Activated T-helper 1 cell treated with anti-CD3 and anti-CD28 coated beads, Interleukin-12 subunit alpha, Interleukin-12 subunit beta, Interleukin-2, Interleukin-4 antibody, amounts not matched to agents 30 ng/mL and 10 ng/mL and 1 ng/mL, durations not matched to agents 14 hours and 24 hours and 36 hours (primary cell): Measurements from ENCODE around the gene DPP6. TPM values are rescaled to one million over a fixed set of nuclear protein-coding genes. Genes with fewer than 3 reads are reported as not detected.

Experiments used
- DNase-seq: peaks from one replicate; pipeline ENCODE4 v3.0.0; 2021; ENCODE audit warnings: low spot score
- H3K27ac Mint-ChIP-seq: one replicate; pipeline ENCODE4 v1.8.0; 2021; ENCODE audit warnings: mild to moderate bottlenecking, mixed read lengths
- H3K27me3 Mint-ChIP-seq: one replicate; pipeline ENCODE4 v1.8.0; 2022; ENCODE audit warnings: mild to moderate bottlenecking, moderate library complexity, mixed read lengths; ENCODE audit not compliant: insufficient read depth
- H3K36me3 Mint-ChIP-seq: one replicate; pipeline ENCODE4 v1.8.0; 2021; ENCODE audit warnings: low read depth, mixed read lengths
- H3K4me1 Mint-ChIP-seq: one replicate; pipeline ENCODE4 v1.8.0; 2021; ENCODE audit warnings: low read depth, mixed read lengths
- H3K4me3 Mint-ChIP-seq: one replicate; pipeline ENCODE4 v1.8.0; 2021; ENCODE audit warnings: mild to moderate bottlenecking, moderate library complexity, mixed read lengths
- H3K9me3 Mint-ChIP-seq: one replicate; pipeline ENCODE4 v1.8.0; 2021; ENCODE audit warnings: mixed read lengths
- intact Hi-C: fragments of 100-400 bp; cut with micrococcal nuclease; formaldehyde crosslinking; loops from one replicate; pipeline ENCODE4 v1.15.1; 2024
- total RNA-seq: library from RNA; stranded (reverse); gene quantifications from 2 replicates; pipeline ENCODE4 v1.2.3, GENCODE V29; 2022

DPP6 gene
- total RNA-seq, 1 donor from 2014 or later, result not detected

DNA sequence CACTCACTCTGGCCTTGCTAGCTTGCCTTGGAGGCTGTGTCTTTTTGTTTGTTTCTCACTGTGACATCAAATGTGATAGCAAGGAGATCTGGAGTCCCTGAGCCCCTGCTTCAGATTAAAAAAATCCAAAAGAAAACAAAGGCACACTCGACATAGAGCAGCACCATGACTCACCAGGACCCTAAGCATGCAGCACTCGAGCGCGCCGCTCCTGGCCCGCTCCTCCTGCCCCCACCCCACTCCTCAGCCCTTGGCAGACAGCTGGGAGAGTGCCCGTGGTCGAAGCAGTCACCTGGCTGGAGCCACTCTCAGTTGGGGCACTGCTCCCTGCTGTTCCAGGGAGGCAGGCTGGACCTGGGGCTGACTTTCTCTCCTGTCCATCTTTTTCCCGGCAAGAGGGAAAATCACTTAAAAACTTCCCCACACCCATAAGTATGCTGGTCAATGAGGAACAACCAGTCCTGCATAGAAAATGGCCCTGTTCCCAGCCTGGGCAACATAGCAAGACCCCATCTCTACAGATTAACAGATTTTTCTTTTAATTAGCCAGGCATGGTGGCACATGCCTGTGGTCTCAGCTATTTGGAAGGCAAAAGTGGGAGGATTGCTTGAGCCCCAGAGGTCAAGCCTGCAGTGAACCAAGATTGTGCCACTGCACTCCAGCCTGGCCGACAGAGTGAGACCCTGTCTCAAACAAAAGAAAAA is 822.4 kb downstream of the DPP6 start:
- H3K36me3 Mint-ChIP-seq, result no peaks in the 10 kb centered on the region
- DNase-seq, result no peak
- no peak overlapping the region for H3K27ac Mint-ChIP-seq
- no peaks in the 10 kb centered on the region for H3K9me3 Mint-ChIP-seq
- H3K27me3 Mint-ChIP-seq, result peaks cover 2% of the 10 kb centered on the region
- H3K4me1 Mint-ChIP-seq, result no peaks in the 10 kb centered on the region
- intact Hi-C loops, result no loop called here
- no peak overlapping the region for H3K4me3 Mint-ChIP-seq

DNA sequence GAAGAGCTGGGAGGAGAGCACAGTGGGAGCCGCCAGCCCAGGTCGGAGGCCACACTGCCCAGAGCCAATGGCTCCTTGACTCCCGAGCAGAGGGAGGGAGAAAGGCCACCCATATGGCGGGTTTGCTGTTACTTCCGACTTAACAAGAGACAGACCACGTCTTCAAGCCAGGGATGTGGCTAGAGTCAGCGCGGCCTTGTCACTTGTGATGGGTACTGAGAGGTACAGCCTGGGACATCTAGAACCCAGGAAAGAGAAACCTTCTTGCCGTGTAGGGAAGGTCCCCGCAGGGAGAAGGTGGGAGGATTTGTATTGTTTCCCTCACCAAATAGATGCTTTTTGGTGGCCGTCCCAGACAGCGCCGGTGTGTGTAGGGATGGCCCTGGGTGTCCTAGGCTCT is 823.1 kb downstream of the DPP6 start:
- Mint-ChIP-seq H3K27me3 (peaks cover 2% of the 10 kb centered on the region), H3K9me3 (no peaks in the 10 kb centered on the region), H3K4me1 (no peaks in the 10 kb centered on the region), H3K27ac (no peak overlapping the region), H3K4me3 (no peak overlapping the region), H3K36me3 (no peaks in the 10 kb centered on the region)
- intact Hi-C loops, result no loop called here
- no peak for DNase-seq

DNA sequence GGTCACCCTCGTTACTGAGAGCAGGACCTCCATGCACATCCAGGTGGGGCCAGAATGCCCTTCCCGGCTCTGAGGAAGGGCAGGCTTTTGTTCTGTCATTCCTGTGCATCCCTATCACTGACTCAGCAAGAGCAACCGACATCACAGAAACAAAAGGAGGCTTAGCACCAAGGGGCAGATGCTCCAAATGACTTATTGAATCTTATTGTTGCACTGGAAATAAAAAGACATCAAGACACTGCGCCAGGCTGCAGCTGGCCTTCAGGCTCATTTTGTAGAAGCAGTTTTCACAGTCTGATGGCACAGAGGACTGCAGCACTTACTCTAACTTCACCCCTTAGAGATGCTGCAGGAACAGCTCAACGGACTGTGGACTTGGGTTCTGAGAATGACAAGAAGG is 824.3 kb downstream of the DPP6 start:
- no peaks in the 10 kb centered on the region for H3K9me3 Mint-ChIP-seq
- H3K4me1 Mint-ChIP-seq, result no peaks in the 10 kb centered on the region
- no peaks in the 10 kb centered on the region for H3K36me3 Mint-ChIP-seq
- DNase-seq, result no peak
- no peaks in the 10 kb centered on the region for H3K27me3 Mint-ChIP-seq
- H3K4me3 Mint-ChIP-seq, result no peak overlapping the region
- intact Hi-C loops, result no loop called here
- no peak overlapping the region for H3K27ac Mint-ChIP-seq

DNA sequence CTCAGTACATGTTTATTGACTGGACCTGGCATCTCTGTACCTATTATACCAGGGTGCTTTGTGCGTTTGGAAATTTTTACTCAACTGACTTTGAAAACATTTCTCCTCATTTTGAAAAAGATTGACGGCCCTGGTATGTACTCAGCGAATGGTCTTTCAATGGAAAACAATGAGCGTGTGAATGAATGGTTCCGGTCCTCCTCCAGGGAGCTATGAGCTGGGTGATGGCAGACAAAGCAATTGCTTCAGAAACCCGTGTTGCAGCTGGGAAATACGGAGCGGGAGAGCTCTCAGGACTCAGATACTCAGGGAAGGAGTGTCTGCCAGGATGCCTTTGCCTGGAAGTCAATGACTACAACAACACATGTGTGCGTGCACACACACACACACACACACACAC is 824.8 kb downstream of the DPP6 start:
- intact Hi-C loops, result no loop called here
- H3K27ac Mint-ChIP-seq, result no peak overlapping the region
- DNase-seq, result no peak
- no peaks in the 10 kb centered on the region for H3K4me1 Mint-ChIP-seq
- H3K27me3 Mint-ChIP-seq, result no peaks in the 10 kb centered on the region
- H3K9me3 Mint-ChIP-seq, result no peaks in the 10 kb centered on the region
- H3K4me3 Mint-ChIP-seq, result no peak overlapping the region
- H3K36me3 Mint-ChIP-seq, result no peaks in the 10 kb centered on the region

DNA sequence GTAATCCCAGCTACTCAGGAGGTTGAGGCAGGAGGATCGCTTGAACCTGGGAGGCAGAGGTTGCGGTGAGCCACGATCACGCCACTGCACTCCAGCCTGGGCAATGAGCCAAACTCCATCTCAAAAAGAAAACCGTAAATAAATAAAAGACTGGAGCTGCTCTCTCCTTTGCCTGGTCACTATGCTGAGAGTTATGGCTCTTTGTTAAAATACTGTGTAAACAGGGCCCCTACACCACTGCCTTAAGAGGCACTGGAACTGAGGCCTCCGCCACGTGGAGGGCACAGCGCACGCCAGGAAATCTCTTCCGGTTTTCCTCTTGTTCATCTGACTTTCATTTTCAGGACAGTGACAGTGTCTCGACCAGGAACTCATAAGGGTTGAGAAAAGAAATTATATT is 827.4 kb downstream of the DPP6 start:
- H3K4me3 Mint-ChIP-seq, result no peak overlapping the region
- intact Hi-C loops, result no loop called here
- H3K36me3 Mint-ChIP-seq, result no peaks in the 10 kb centered on the region
- H3K27ac Mint-ChIP-seq, result no peak overlapping the region
- no peaks in the 10 kb centered on the region for H3K27me3 Mint-ChIP-seq
- no peak for DNase-seq
- H3K4me1 Mint-ChIP-seq, result no peaks in the 10 kb centered on the region
- no peaks in the 10 kb centered on the region for H3K9me3 Mint-ChIP-seq

DNA sequence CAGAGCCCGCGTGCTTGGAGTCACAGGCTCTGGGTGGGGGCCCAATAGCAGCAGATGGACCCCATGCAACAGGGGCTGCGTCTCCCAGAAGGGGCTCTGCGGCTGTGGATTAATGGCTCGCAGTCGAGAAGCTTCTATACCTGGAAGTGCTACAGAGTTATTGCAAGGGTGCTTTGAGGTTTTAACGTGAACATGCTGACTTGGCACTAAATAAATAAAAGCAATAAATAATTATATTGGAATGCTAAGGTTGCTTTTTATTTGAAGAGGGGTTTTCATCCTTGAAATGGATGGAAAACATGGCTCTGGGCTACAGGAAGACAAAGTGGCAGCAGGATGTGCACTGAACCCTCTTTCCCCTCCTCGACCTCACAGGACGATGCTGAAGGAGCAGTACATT is 828.3 kb downstream of the DPP6 start:
- Mint-ChIP-seq H3K9me3 (no peaks in the 10 kb centered on the region), H3K27ac (no peak overlapping the region), H3K36me3 (no peaks in the 10 kb centered on the region), H3K27me3 (no peaks in the 10 kb centered on the region), H3K4me3 (no peak overlapping the region), H3K4me1 (no peaks in the 10 kb centered on the region)
- DNase-seq, result no peak
- intact Hi-C loops, result no loop called here

DNA sequence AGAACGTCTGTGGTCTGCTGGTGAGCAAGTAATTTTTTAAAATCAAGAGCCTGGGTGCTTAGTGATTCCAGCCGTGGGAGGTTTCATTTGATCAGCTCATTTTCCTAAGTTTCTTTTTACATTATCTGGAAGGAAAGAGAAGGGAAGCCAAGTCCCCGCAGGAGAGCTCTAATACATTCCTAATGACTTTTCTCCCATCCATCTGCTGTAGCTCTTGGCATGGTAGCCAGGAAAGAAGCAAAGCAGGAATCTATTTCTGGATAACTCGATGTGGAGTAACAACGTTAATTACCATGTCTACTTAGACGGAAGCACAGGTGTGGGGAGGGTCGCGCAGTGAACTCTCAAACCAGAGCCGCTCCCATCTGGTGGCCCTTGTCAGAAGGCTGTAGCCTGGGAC is 828.8 kb downstream of the DPP6 start:
- H3K27me3 Mint-ChIP-seq, result no peaks in the 10 kb centered on the region

DNA sequence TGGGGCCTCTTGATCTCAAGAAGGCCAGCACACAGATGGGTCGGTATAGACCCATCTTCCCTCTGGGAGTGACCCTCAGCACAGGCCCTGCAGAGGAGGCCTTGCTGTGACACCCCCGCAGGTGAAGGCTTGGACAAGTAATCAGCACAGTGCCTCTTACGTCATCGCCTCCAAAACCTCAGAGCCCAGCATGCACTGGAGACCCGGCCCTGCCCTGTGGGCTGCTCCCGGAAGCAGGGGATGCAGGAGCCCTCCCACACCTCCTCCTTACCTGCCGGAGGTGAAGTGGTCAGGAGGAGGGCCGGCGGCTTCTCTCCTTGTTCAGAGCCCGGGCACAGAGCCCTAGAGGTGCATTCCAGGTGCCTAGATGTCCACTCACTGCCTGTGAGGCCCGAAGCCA is 829.3 kb downstream of the DPP6 start:
- intact Hi-C loops, result no loop called here
- H3K27me3 Mint-ChIP-seq, result no peaks in the 10 kb centered on the region
- no peak for DNase-seq
- no peaks in the 10 kb centered on the region for H3K9me3 Mint-ChIP-seq
- H3K4me3 Mint-ChIP-seq, result no peak overlapping the region
- H3K27ac Mint-ChIP-seq, result no peak overlapping the region
- no peaks in the 10 kb centered on the region for H3K4me1 Mint-ChIP-seq
- no peaks in the 10 kb centered on the region for H3K36me3 Mint-ChIP-seq

More for the DNA sequence above, 828.8 kb downstream of the DPP6 start:
- intact Hi-C loops, result no loop called here
- Mint-ChIP-seq H3K4me3 (no peak overlapping the region), H3K27ac (no peak overlapping the region), H3K9me3 (no peaks in the 10 kb centered on the region), H3K4me1 (no peaks in the 10 kb centered on the region), H3K36me3 (no peaks in the 10 kb centered on the region)
- DNase-seq, result no peak

DNA sequence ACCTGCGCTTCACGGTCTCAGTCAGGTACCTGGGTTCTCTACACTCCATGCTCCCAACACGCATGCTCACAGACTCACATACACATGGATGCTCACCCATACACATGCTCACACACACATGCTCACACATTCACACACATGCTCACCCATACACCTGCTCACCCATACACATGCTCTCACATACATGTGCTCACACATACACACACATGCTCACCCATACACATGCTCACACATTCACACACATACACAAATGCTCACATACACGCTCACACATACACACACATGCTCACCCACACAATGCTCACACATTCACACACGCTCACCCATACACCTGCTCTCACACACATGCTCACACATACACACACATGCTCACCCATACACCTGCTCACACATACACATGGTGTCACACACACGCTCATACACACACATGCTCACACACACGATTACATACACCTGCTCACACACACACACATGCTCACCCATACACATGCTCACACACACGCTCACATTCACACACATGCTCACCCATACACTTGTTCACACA is 830.8 kb downstream of the DPP6 start:
- no peaks in the 10 kb centered on the region for H3K9me3 Mint-ChIP-seq
- intact Hi-C loops, result no loop called here
- no peaks in the 10 kb centered on the region for H3K36me3 Mint-ChIP-seq
- H3K4me3 Mint-ChIP-seq, result no peak overlapping the region
- DNase-seq, result no peak
- H3K27me3 Mint-ChIP-seq, result no peaks in the 10 kb centered on the region
- no peaks in the 10 kb centered on the region for H3K4me1 Mint-ChIP-seq
- H3K27ac Mint-ChIP-seq, result no peak overlapping the region

DNA sequence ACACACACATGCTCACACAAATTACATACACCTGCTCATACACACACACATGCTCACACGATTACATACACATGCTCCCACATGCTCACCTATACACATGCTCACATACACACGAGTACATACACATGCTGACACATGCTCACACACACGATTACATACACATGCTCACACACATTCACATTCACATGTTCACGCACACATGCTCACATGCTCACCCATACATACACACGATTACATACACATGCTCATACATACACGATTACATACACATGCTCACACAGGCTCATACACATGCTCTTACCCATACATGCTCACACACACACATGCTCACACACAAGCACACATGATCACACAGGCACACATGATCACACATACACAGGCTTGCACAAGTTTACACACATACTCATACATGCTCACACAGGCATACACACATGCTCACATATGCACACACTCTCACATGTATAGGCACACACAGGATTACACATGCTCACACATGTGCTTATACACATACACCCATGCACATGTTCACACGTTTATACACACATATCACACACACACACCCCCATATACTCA is 832.2 kb downstream of the DPP6 start:
- H3K36me3 Mint-ChIP-seq, result no peaks in the 10 kb centered on the region
- intact Hi-C loops, result no loop called here
- no peak overlapping the region for H3K27ac Mint-ChIP-seq
- H3K9me3 Mint-ChIP-seq, result no peaks in the 10 kb centered on the region
- no peaks in the 10 kb centered on the region for H3K4me1 Mint-ChIP-seq
- H3K4me3 Mint-ChIP-seq, result no peak overlapping the region
- H3K27me3 Mint-ChIP-seq, result no peaks in the 10 kb centered on the region
- no peak for DNase-seq

DNA sequence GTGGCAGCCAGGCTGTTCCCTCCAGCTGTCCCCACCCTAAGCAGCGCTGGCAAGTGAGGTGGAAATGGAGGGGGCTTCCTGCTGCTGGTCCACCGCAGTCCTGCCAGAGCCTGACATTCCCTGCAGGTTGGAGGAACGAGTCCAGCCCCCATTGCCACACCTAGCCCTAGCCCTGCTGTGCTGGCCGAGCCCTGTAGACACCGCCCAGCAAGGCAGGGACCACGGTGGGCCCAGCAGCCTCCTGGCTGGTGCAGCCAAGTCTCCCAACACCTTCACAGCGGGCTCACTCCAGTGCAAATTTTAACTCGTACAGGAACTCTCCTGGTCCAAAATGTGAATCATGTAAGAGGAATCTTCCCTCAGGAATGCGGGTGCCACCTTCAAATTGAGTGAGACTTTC is 834.4 kb downstream of the DPP6 start:
- DNase-seq, result no peak
- Mint-ChIP-seq H3K36me3 (no peaks in the 10 kb centered on the region), H3K9me3 (no peaks in the 10 kb centered on the region)

DNA sequence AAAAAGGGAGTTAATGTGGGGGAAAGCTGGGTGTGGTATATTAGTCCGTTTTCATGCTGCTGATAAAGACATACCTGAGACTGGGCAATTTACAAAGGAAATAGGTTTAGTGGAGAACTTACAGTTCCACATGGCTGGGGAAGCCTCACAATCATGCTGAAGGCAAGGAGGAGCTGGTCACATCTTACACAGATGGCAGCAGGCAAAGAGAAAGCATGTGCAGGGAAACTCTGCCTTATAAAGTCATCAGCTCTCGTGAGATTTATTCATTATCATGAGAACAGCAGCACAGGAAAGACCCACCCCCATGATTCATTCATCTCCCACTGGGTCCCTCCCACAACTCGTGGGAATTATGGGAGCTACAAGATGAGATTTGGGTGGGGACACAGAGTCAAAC is 836.5 kb downstream of the DPP6 start:
- Mint-ChIP-seq H3K4me3 (no peak overlapping the region), H3K4me1 (no peaks in the 10 kb centered on the region), H3K27me3 (no peaks in the 10 kb centered on the region), H3K9me3 (no peaks in the 10 kb centered on the region), H3K27ac (no peak overlapping the region), H3K36me3 (no peaks in the 10 kb centered on the region)
- intact Hi-C loops, result no loop called here
- no peak for DNase-seq

More for the DNA sequence above, 834.4 kb downstream of the DPP6 start:
- no peak overlapping the region for H3K27ac Mint-ChIP-seq
- no peaks in the 10 kb centered on the region for H3K27me3 Mint-ChIP-seq
- H3K4me1 Mint-ChIP-seq, result no peaks in the 10 kb centered on the region
- H3K4me3 Mint-ChIP-seq, result no peak overlapping the region
- intact Hi-C loops, result no loop called here

DNA sequence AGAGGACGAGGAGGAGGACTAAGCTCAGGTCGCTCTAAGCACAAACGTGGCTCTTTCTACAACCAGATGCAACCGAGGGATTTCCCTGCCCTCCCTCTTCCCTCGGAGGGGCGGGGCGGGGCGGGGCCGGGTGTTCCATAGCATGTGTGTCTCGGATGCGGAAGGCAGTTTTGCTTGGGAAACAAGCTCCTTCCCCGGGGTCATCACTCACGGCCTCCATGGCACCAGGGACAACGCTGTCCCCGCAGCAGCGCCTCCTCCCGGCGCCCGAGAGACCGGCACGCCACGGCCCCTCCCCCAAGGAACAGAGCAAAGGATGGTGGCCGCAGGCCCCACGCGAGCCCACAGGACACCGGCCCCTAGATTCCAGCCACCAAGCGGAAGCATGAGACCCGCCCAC is 840.3 kb downstream of the DPP6 start:
- Mint-ChIP-seq H3K4me3 (no peak overlapping the region), H3K27ac (no peak overlapping the region), H3K36me3 (no peaks in the 10 kb centered on the region), H3K4me1 (no peaks in the 10 kb centered on the region), H3K27me3 (no peaks in the 10 kb centered on the region), H3K9me3 (no peaks in the 10 kb centered on the region)
- DNase-seq, result no peak
- intact Hi-C loops, result no loop called here
